Measurements from ENCODE around the gene AQP5. TPM values are rescaled to one million over a fixed set of nuclear protein-coding genes. Genes with fewer than 3 reads are reported as not detected.

AQP5 gene
- total and polyA plus RNA-seq, 12 donors = 0.16 to 2.6 (median 0.52) TPM; not detected in 4

DNA sequence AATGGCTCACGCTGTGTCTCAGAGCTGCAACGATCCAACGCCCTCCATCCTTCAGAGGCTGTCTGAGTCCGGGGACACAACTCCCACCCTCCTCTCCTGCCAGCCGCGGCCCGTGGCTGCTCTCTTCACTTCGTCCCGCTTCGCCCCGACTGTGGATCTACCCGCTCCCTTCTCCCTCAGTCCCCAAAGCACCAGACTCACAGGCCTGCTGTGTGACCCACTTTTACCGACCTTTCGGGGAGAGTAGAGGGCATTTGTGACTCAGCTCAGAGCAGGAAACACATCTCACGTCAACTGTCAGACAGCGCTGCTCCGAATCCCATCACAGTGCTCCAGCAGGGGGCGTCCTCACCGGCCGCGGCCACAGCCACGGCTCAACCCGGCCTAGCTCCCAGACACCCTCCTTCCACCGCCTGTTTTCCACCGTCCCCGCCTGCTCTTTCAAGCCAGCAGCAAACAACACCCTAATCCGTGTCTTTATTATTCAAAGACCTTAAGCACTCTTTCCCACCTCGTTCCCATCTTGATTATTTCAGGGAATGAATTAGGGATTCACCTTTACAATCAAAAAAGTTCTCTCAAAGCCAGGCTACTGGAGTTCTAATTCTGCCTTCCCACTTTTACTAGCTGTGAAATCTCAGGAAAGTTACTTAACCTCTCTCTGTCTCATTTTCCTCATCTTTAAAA lies 16.1 kb upstream of the AQP5 start:
- ATAC-seq = peak; percentile 94 to 97 (median 96)
- peak overlapping the region in 5 of 10 donors; percentile 15 to 65 (median 53) for H3K27ac ChIP-seq
- peak; percentile 81 to 87 for DNase-seq
- 10 to 12% methylated on average over 28 of the region's 28 CpGs for WGBS, 2 donors
- peaks cover 0 to 12% (median 0%) of the 10 kb centered on the region in 7 donors for H3K27me3 ChIP-seq
- H3K36me3 ChIP-seq = no peaks in the 10 kb centered on the region
- intact Hi-C loops (cut with DNase I) = loop anchor here in 7 of 10 donors (1.0 to 10.0 kb wide), 4 partner anchors 78 to 249 kb away; no protein-coding TSS in a partner anchor
- TF ChIP-seq, protein P1, sequence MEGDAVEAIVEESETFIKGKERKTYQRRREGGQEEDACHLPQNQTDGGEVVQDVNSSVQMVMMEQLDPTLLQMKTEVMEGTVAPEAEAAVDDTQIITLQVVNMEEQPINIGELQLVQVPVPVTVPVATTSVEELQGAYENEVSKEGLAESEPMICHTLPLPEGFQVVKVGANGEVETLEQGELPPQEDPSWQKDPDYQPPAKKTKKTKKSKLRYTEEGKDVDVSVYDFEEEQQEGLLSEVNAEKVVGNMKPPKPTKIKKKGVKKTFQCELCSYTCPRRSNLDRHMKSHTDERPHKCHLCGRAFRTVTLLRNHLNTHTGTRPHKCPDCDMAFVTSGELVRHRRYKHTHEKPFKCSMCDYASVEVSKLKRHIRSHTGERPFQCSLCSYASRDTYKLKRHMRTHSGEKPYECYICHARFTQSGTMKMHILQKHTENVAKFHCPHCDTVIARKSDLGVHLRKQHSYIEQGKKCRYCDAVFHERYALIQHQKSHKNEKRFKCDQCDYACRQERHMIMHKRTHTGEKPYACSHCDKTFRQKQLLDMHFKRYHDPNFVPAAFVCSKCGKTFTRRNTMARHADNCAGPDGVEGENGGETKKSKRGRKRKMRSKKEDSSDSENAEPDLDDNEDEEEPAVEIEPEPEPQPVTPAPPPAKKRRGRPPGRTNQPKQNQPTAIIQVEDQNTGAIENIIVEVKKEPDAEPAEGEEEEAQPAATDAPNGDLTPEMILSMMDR (IDR thresholded peaks at IDR 0.05) = peak; percentile 72 to 97 (median 95)
- H3K4me1 ChIP-seq = peaks cover 0 to 26% (median 10%) of the 10 kb centered on the region in 9 donors
- H3K9me3 ChIP-seq = no peaks in the 10 kb centered on the region
- H3K4me3 ChIP-seq = peak overlapping the region in 8 of 10 donors; percentile 13 to 44 (median 36)

DNA sequence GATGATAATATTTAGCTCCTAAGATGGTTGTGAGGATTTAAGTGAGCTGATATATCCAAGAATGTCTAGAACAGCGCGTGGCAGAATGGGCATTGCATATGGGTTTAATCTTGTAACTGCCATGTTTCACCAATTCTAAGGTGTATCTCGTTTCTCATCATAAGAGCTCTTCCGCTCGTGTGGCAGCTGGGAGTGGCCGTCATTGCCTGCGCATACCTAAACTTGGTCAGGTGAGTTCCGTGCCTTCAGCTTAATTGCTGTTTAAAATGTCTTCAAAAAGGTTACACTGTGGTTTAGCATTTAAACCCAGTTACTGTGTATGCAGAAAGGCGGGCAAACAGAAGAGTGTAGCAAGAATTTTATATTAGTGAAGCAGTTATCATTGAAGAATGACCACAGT lies 15.6 kb upstream of the AQP5 start:
- Histone ChIP-seq H3K27me3 (peaks cover 0 to 12% (median 0%) of the 10 kb centered on the region in 7 donors), H3K4me1 (peaks cover 0 to 26% (median 10%) of the 10 kb centered on the region in 9 donors), H3K36me3 (no peaks in the 10 kb centered on the region), H3K27ac (peak overlapping the region in 4 of 10 donors; percentile 15 to 65 (median 58)), H3K9me3 (no peaks in the 10 kb centered on the region), H3K4me3 (no peak overlapping the region)
- no peak for ATAC-seq
- intact Hi-C loops (cut with DNase I) = loop anchor here in 6 of 10 donors (5.0 to 10.0 kb wide), 3 partner anchors 79 to 249 kb away; no protein-coding TSS in a partner anchor
- 90 to 93% methylated on average over 9 of the region's 9 CpGs for WGBS, 2 donors
- DNase-seq = no peak
- TF ChIP-seq, protein P1 (IDR thresholded peaks at IDR 0.05) = no peak

DNA sequence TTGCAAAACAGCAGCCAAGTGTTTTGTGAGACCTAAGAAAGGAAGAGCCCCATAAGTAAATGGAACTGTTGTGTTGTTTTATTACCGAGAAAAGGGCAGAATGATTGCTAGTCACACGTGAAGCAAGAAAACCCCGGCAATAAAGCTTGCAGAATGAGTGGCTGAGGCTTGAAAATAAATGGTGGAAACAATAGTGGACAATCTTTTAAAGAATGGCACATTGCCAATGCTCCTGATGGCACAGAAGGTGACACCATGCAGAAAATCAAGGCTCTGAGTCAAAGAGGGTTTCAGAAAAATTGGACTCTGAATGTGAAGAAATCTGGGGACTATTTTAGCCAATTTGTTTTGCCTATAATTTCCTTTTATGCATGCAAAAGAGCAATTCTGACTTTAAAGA lies 15.2 kb upstream of the AQP5 start:
- WGBS, 2 donors = 80 to 92% methylated on average over 3 of the region's 3 CpGs
- peaks cover 0 to 26% (median 10%) of the 10 kb centered on the region in 9 donors for H3K4me1 ChIP-seq
- no peak overlapping the region for H3K4me3 ChIP-seq
- ATAC-seq (no peak), DNase-seq (no peak)
- intact Hi-C loops (cut with DNase I) = loop anchor here in 6 of 10 donors (5.0 to 10.0 kb wide), 3 partner anchors 79 to 248 kb away; no protein-coding TSS in a partner anchor
- H3K27ac ChIP-seq = no peak overlapping the region
- H3K36me3 ChIP-seq = no peaks in the 10 kb centered on the region
- TF ChIP-seq, protein P1 (IDR thresholded peaks at IDR 0.05) = no peak
- H3K27me3 ChIP-seq = peaks cover 0 to 12% (median 0%) of the 10 kb centered on the region in 7 donors
- H3K9me3 ChIP-seq = no peaks in the 10 kb centered on the region

DNA sequence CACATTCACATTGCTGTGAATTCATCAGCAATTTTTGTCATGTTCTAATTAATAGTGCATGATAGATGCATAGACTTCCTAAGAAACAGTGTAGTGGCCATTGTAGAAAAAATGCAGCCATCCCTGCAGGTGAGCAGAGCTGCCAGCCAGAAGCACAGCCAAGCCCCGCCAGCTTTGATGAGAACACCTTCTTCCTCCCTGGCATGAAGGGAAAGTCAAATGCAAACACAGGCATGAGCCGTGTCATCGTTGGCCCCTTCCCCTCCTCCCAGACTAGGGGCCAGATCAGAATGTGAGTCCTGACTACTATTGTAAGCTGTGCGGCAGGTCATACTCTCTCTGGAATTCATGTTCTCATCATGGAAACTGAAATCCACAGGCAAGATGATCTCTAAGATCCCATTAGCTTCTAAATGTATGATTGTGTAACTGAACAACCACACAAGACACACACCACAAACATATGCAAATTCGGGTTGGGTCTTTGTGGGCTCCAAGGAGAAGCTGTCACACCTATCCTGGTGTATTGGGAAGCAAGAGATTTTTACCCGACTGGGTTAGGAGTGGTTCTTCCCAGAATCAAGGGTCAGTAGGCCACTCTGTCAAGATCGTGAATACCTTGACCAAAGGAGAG lies 14.0 kb upstream of the AQP5 start:
- WGBS, 2 donors = 82% methylated on average over 7 of the region's 7 CpGs
- H3K27ac ChIP-seq = no peak overlapping the region
- peaks cover 0 to 29% (median 10%) of the 10 kb centered on the region in 9 donors for H3K4me1 ChIP-seq
- ATAC-seq (no peak), DNase-seq (no peak)
- intact Hi-C loops (cut with DNase I) = loop anchor here in 6 of 10 donors (5.0 to 10.0 kb wide), 3 partner anchors 80 to 247 kb away; no protein-coding TSS in a partner anchor
- TF ChIP-seq, protein P1 (IDR thresholded peaks at IDR 0.05) = no peak
- H3K9me3 ChIP-seq = no peaks in the 10 kb centered on the region
- no peaks in the 10 kb centered on the region for H3K36me3 ChIP-seq
- peaks cover 0 to 13% (median 4%) of the 10 kb centered on the region in 7 donors for H3K27me3 ChIP-seq
- H3K4me3 ChIP-seq = no peak overlapping the region

Measured in heart right ventricle (tissue), 16 donors.